Fibroblast of peridontal ligament (primary cell): ENCODE data around the gene INPP5K.
"Not testable (repeated sequence)": the region's sequence is repeated elsewhere in the genome, so short reads cannot be mapped to it uniquely, and the experiment has no call there.

ENCODE experiments used
- DNase-seq: peaks from one replicate; pipeline ENCODE4 v3.0.0-alpha.2; 2010; ENCODE audit errors: extremely low read depth

Gene INPP5K

GRCh38 chr17:1546292-1546922 is 30.0 kb upstream of the INPP5K start:
- no peak for DNase-seq

GRCh38 chr17:1545618-1546017 is 29.2 kb upstream of the INPP5K start:
- no peak for DNase-seq

- DNase-seq, result no peak
Measured at GRCh38 chr17:1542316-1542715, 25.9 kb upstream of the INPP5K start.

GRCh38 chr17:1541367-1541904 is 25.0 kb upstream of the INPP5K start:
- no peak for DNase-seq

GRCh38 chr17:1539811-1540210 is 23.4 kb upstream of the INPP5K start:
- no peak for DNase-seq

- DNase-seq, result no peak
Measured at GRCh38 chr17:1535737-1536136, 19.3 kb upstream of the INPP5K start.

- DNase-seq, result no peak
Measured at GRCh38 chr17:1533661-1534325, 17.4 kb upstream of the INPP5K start.

GRCh38 chr17:1532836-1533602 is 16.6 kb upstream of the INPP5K start:
- DNase-seq, result no peak

- no peak for DNase-seq
Measured at GRCh38 chr17:1529863-1530262, 13.5 kb upstream of the INPP5K start.

- DNase-seq, result not testable (repeated sequence)
Measured at GRCh38 chr17:1526876-1527275, 10.5 kb upstream of the INPP5K start.

GRCh38 chr17:1522626-1523025 is 6.2 kb upstream of the INPP5K start:
- no peak for DNase-seq

GRCh38 chr17:1521086-1521640 is 4.8 kb upstream of the INPP5K start:
- no peak for DNase-seq

- DNase-seq, result no peak
Measured at GRCh38 chr17:1519678-1520077, 3.3 kb upstream of the INPP5K start.

- no peak for DNase-seq
Measured at GRCh38 chr17:1518410-1518809, 2.0 kb upstream of the INPP5K start.

GRCh38 chr17:1515640-1516387 is 598 bp downstream of the INPP5K start:
- DNase-seq, result peak; percentile 90

- DNase-seq, result no peak
Measured at GRCh38 chr17:1512351-1512750, 4.1 kb downstream of the INPP5K start.

GRCh38 chr17:1511756-1512321 is 4.6 kb downstream of the INPP5K start:
- DNase-seq, result peak; percentile 72

GRCh38 chr17:1511290-1511689 is 5.1 kb downstream of the INPP5K start:
- DNase-seq, result no peak

GRCh38 chr17:1509290-1509881 is 7.0 kb downstream of the INPP5K start:
- no peak for DNase-seq

- not testable (repeated sequence) for DNase-seq
Measured at GRCh38 chr17:1508709-1509108, 7.7 kb downstream of the INPP5K start.
